Measurements from ENCODE around the gene EHD4.
A peak's percentile ranks its signal among the peaks of the same experiment; 100 is the strongest.

The EHD4 gene

GRCh38 chr15:41972253-41973242 is at the start of gene EHD4:
TSS of gene EHD4 (minus strand) at chr15:41972557. CDS start at chr15:41972494, 63 bp downstream.
- DNase-seq (ENCODE audit: low read depth in 3 of 3) = peak; percentile 78 to 91 (median 90)

- no peak for DNase-seq (ENCODE audit: low read depth in 3 of 3)
These were observed 49.2 kb upstream of the EHD4 start for GRCh38 chr15:42021593-42021992.

- no peak for DNase-seq (ENCODE audit: low read depth in 3 of 3)
These were observed 48.4 kb upstream of the EHD4 start, which contains the start of gene PLA2G4E for GRCh38 chr15:42020713-42021273. TSS of gene PLA2G4E (minus strand) at chr15:42021042. CDS start at chr15:42021030, 12 bp downstream.

- no peak for DNase-seq (ENCODE audit: low read depth in 3 of 3)
These were observed 46.2 kb upstream of the EHD4 start for GRCh38 chr15:42018306-42019224.

- no peak for DNase-seq (ENCODE audit: low read depth in 3 of 3)
These were observed 44.6 kb upstream of the EHD4 start for GRCh38 chr15:42016971-42017370.

- DNase-seq (ENCODE audit: low read depth in 3 of 3) = no peak
These were observed 42.0 kb upstream of the EHD4 start for GRCh38 chr15:42014406-42014805.

GRCh38 chr15:42012928-42013482 is 40.6 kb upstream of the EHD4 start:
- DNase-seq (ENCODE audit: low read depth in 3 of 3) = no peak

GRCh38 chr15:42012241-42012640 is 39.9 kb upstream of the EHD4 start:
- DNase-seq (ENCODE audit: low read depth in 3 of 3) = no peak

GRCh38 chr15:42011074-42011473 is 38.7 kb upstream of the EHD4 start:
- DNase-seq (ENCODE audit: low read depth in 3 of 3) = no peak

- DNase-seq (ENCODE audit: low read depth in 3 of 3) = no peak
These were observed 38.1 kb upstream of the EHD4 start for GRCh38 chr15:42010434-42010833.

GRCh38 chr15:42009474-42009873 is 37.1 kb upstream of the EHD4 start:
- no peak for DNase-seq (ENCODE audit: low read depth in 3 of 3)

GRCh38 chr15:42009022-42009421 is 36.7 kb upstream of the EHD4 start:
- no peak for DNase-seq (ENCODE audit: low read depth in 3 of 3)

GRCh38 chr15:42007386-42007785 is 35.0 kb upstream of the EHD4 start:
- no peak for DNase-seq (ENCODE audit: low read depth in 3 of 3)

GRCh38 chr15:42002333-42002732 is 30.0 kb upstream of the EHD4 start:
- no peak for DNase-seq (ENCODE audit: low read depth in 3 of 3)

- DNase-seq (ENCODE audit: low read depth in 3 of 3) = no peak
These were observed 28.9 kb upstream of the EHD4 start for GRCh38 chr15:42001236-42001635.

- no peak for DNase-seq (ENCODE audit: low read depth in 3 of 3)
These were observed 27.2 kb upstream of the EHD4 start for GRCh38 chr15:41999290-42000285.

- no peak for DNase-seq (ENCODE audit: low read depth in 3 of 3)
These were observed 25.5 kb upstream of the EHD4 start for GRCh38 chr15:41997845-41998244.

- no peak for DNase-seq (ENCODE audit: low read depth in 3 of 3)
These were observed 24.7 kb upstream of the EHD4 start for GRCh38 chr15:41996921-41997592.

- DNase-seq (ENCODE audit: low read depth in 3 of 3) = no peak
These were observed 24.0 kb upstream of the EHD4 start for GRCh38 chr15:41996376-41996775.

- DNase-seq (ENCODE audit: low read depth in 3 of 3) = no peak
These were observed 23.1 kb upstream of the EHD4 start for GRCh38 chr15:41995476-41995855.
